ENCODE measurements around the gene TMA7B. TPM values are rescaled to one million over a fixed set of nuclear protein-coding genes. Genes with fewer than 3 reads are reported as not detected.

TMA7B gene
- polyA plus RNA-seq, 1 experiment, result not detected

- Histone ChIP-seq H3K27me3 (ENCODE audit: control insufficient read depth, insufficient read depth, low read length) (peaks cover 33% of the 10 kb centered on the region), H3K27ac (ENCODE audit: low read depth, low read length) (no peak overlapping the region), H3K4me3 (ENCODE audit: low read depth, low read length) (no peak overlapping the region), H3K9me3 (ENCODE audit: control insufficient read depth, insufficient read depth, low read length) (no peaks in the 10 kb centered on the region)
- no peak for TF ChIP-seq CTCF (IDR thresholded peaks at IDR 0.05; ENCODE audit: low read depth, low read length)
- ChIA-PET POLR2A (no interaction called here), CTCF (interaction anchor here (4.7 kb wide), 1 partner anchor 13 kb away, joined by 23 read pairs; no protein-coding TSS in a partner anchor)
- DNase-seq (ENCODE audit: low read depth, low spot score), result no peak
Observed at GRCh38 chr22:40010746-40011145, 50.5 kb downstream of the TMA7B start.

Other genes with a start within 250 kb of the TMA7B start
- not detected in 2 replicates for gene ENTHD1, start 66.6 kb upstream of the TMA7B start, polyA plus RNA-seq (2011; rRNA removed)
- gene GRAP2, start 59.3 kb upstream of the TMA7B start, polyA plus RNA-seq (2011; rRNA removed), result not detected in 2 replicates
- gene FAM83F, start 34.6 kb downstream of the TMA7B start, polyA plus RNA-seq (2011; rRNA removed), result 0.01 TPM in 1 of 2 replicates, not detected in the other
- gene TNRC6B, start 217.5 kb downstream of the TMA7B start, polyA plus RNA-seq (2011; rRNA removed), result 6.6 and 7.6 TPM in 2 replicates

Measured in AG04450 (cell line).